ENCODE results near the gene TRIM22. TPM values are rescaled to one million over a fixed set of nuclear protein-coding genes. Genes with fewer than 3 reads are reported as not detected.

TRIM22 gene
- polyA plus RNA-seq, 1 donor from 2014 or later: 4.3 TPM

DNA sequence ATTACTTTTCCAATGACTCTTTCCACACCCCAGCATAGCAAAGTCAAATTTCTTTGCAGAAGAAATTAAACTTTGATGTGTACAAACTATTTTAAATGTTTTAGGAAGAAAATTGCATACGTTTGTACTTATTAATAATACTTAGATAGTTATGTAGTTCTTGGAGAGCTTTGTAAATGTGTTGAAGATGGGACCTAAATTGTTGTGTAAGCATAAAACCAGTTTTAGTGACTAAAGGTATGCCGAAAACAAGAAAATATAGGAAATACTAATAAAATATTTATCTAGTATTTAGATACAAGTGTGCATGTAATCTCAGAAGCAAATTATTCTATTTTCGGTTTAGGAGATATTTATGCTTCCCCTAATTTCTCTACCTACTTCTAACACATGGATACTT is 60.2 kb downstream of the TRIM22 start:
- Histone ChIP-seq H4K20me1 (ENCODE audit: insufficient read depth) (no peaks in the 10 kb centered on the region), H3K79me2 (replicated peaks; ENCODE audit: insufficient read depth, low read length) (no peaks in the 10 kb centered on the region), H3K27me3 (ENCODE audit: insufficient read depth, low read depth, low read length) (no peaks in the 10 kb centered on the region), H3K36me3 (ENCODE audit: insufficient read depth, low read length) (no peaks in the 10 kb centered on the region), H3K4me3 (ENCODE audit: low read length) (no peak overlapping the region), H3K27ac (ENCODE audit: low read length) (no peak overlapping the region), H2AFZ (ENCODE audit: low read depth, low read length) (no peak overlapping the region), H3K9me3 (ENCODE audit: low read length) (no peaks in the 10 kb centered on the region), H3K9me2 (ENCODE audit: insufficient read depth, low read length) (no peaks in the 10 kb centered on the region), H3K9ac (ENCODE audit: low read length) (no peak overlapping the region), H3K4me2 (ENCODE audit: low read length) (no peak overlapping the region), H3F3A (ENCODE audit: insufficient read depth, low read length, poor library complexity, severe bottlenecking) (no peaks in the 10 kb centered on the region)
- TF ChIP-seq TAF1 (IDR thresholded peaks at IDR 0.05; ENCODE audit: low read depth): no peak
- TF ChIP-seq EP300 (conservative IDR thresholded peaks at IDR 0.05; ENCODE audit: poor library complexity, severe bottlenecking): no peak
- TF ChIP-seq, protein P1, sequence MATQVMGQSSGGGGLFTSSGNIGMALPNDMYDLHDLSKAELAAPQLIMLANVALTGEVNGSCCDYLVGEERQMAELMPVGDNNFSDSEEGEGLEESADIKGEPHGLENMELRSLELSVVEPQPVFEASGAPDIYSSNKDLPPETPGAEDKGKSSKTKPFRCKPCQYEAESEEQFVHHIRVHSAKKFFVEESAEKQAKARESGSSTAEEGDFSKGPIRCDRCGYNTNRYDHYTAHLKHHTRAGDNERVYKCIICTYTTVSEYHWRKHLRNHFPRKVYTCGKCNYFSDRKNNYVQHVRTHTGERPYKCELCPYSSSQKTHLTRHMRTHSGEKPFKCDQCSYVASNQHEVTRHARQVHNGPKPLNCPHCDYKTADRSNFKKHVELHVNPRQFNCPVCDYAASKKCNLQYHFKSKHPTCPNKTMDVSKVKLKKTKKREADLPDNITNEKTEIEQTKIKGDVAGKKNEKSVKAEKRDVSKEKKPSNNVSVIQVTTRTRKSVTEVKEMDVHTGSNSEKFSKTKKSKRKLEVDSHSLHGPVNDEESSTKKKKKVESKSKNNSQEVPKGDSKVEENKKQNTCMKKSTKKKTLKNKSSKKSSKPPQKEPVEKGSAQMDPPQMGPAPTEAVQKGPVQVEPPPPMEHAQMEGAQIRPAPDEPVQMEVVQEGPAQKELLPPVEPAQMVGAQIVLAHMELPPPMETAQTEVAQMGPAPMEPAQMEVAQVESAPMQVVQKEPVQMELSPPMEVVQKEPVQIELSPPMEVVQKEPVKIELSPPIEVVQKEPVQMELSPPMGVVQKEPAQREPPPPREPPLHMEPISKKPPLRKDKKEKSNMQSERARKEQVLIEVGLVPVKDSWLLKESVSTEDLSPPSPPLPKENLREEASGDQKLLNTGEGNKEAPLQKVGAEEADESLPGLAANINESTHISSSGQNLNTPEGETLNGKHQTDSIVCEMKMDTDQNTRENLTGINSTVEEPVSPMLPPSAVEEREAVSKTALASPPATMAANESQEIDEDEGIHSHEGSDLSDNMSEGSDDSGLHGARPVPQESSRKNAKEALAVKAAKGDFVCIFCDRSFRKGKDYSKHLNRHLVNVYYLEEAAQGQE (IDR thresholded peaks at IDR 0.05; ENCODE audit: borderline replicate concordance): no peak
- TF ChIP-seq SMC3 (conservative IDR thresholded peaks at IDR 0.05; ENCODE audit: poor library complexity): no peak
- TF ChIP-seq, protein P2, sequence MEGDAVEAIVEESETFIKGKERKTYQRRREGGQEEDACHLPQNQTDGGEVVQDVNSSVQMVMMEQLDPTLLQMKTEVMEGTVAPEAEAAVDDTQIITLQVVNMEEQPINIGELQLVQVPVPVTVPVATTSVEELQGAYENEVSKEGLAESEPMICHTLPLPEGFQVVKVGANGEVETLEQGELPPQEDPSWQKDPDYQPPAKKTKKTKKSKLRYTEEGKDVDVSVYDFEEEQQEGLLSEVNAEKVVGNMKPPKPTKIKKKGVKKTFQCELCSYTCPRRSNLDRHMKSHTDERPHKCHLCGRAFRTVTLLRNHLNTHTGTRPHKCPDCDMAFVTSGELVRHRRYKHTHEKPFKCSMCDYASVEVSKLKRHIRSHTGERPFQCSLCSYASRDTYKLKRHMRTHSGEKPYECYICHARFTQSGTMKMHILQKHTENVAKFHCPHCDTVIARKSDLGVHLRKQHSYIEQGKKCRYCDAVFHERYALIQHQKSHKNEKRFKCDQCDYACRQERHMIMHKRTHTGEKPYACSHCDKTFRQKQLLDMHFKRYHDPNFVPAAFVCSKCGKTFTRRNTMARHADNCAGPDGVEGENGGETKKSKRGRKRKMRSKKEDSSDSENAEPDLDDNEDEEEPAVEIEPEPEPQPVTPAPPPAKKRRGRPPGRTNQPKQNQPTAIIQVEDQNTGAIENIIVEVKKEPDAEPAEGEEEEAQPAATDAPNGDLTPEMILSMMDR (IDR thresholded peaks at IDR 0.05; ENCODE audit: poor library complexity, severe bottlenecking): no peak
- TF ChIP-seq RAD21 (conservative IDR thresholded peaks at IDR 0.05): no peak
- no peak for TF ChIP-seq POLR2AphosphoS5 (IDR thresholded peaks at IDR 0.05)
- no peak for TF ChIP-seq MXI1 (conservative IDR thresholded peaks at IDR 0.05; ENCODE audit: poor library complexity, severe bottlenecking)
- TF ChIP-seq EZH2 (IDR thresholded peaks at IDR 0.05; ENCODE audit: borderline replicate concordance, insufficient read depth, low read length, poor library complexity, severe bottlenecking): no peak

DNA sequence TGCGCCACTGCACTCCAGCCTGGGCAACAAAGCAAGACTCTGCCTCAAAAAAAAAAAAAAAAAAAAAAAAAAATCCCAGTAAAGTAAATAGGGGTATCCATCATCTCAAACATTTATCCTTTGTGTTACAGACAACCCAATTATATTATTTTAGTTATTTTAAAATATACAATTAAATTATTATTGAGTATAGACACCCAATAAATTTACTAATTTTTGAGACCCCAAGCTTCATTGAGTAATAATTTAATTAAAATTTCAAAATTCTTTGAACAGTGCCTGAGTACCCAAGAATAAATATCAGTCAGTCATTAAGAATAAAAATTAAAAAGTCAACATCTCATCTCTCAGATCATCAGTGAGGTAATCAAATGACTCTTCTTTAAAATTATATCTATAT is 64.4 kb downstream of the TRIM22 start, which contains the start of gene OR52N4:
OR52N4 (plus strand) TSS at position 301 of the 400 bp plus-strand sequence. CDS start 498 bp downstream, outside the sequence.
- H3K36me3 ChIP-seq (ENCODE audit: insufficient read depth, low read length): no peaks in the 10 kb centered on the region
- no peak within 1 kb of the TSS for H3K4me3 ChIP-seq (ENCODE audit: low read length)
- H3K4me2 ChIP-seq (ENCODE audit: low read length): no peak within 1 kb of the TSS
- no peaks in the 10 kb centered on the region for H4K20me1 ChIP-seq (ENCODE audit: insufficient read depth)
- no peaks in the 10 kb centered on the region for H3K27me3 ChIP-seq (ENCODE audit: insufficient read depth, low read depth, low read length)
- no peak within 1 kb of the TSS for H3K27ac ChIP-seq (ENCODE audit: low read length)
- H3K9me3 ChIP-seq (ENCODE audit: low read length): no peaks in the 10 kb centered on the region
- H3F3A ChIP-seq (ENCODE audit: insufficient read depth, low read length, poor library complexity, severe bottlenecking): no peaks in the 10 kb centered on the region
- H2AFZ ChIP-seq (ENCODE audit: low read depth, low read length): no peak within 1 kb of the TSS
- H3K9me2 ChIP-seq (ENCODE audit: insufficient read depth, low read length): no peaks in the 10 kb centered on the region
- no peaks in the 10 kb centered on the region for H3K79me2 ChIP-seq (replicated peaks; ENCODE audit: insufficient read depth, low read length)
- H3K9ac ChIP-seq (ENCODE audit: low read length): no peak within 1 kb of the TSS
- TF ChIP-seq, protein P2 (IDR thresholded peaks at IDR 0.05; ENCODE audit: poor library complexity, severe bottlenecking): no peak
- TF ChIP-seq, protein P1 (IDR thresholded peaks at IDR 0.05; ENCODE audit: borderline replicate concordance): no peak
- TF ChIP-seq MXI1 (conservative IDR thresholded peaks at IDR 0.05; ENCODE audit: poor library complexity, severe bottlenecking) (no peak), RAD21 (conservative IDR thresholded peaks at IDR 0.05) (no peak), POLR2AphosphoS5 (IDR thresholded peaks at IDR 0.05) (no peak), EP300 (conservative IDR thresholded peaks at IDR 0.05; ENCODE audit: poor library complexity, severe bottlenecking) (no peak), SMC3 (conservative IDR thresholded peaks at IDR 0.05; ENCODE audit: poor library complexity) (no peak), EZH2 (IDR thresholded peaks at IDR 0.05; ENCODE audit: borderline replicate concordance, insufficient read depth, low read length, poor library complexity, severe bottlenecking) (no peak), TAF1 (IDR thresholded peaks at IDR 0.05; ENCODE audit: low read depth) (no peak)
